ENCODE data around the gene STRIP1.
"Not testable (repeated sequence)": the region's sequence is repeated elsewhere in the genome, so short reads cannot be mapped to it uniquely, and the experiment has no call there.

STRIP1 gene

DNA sequence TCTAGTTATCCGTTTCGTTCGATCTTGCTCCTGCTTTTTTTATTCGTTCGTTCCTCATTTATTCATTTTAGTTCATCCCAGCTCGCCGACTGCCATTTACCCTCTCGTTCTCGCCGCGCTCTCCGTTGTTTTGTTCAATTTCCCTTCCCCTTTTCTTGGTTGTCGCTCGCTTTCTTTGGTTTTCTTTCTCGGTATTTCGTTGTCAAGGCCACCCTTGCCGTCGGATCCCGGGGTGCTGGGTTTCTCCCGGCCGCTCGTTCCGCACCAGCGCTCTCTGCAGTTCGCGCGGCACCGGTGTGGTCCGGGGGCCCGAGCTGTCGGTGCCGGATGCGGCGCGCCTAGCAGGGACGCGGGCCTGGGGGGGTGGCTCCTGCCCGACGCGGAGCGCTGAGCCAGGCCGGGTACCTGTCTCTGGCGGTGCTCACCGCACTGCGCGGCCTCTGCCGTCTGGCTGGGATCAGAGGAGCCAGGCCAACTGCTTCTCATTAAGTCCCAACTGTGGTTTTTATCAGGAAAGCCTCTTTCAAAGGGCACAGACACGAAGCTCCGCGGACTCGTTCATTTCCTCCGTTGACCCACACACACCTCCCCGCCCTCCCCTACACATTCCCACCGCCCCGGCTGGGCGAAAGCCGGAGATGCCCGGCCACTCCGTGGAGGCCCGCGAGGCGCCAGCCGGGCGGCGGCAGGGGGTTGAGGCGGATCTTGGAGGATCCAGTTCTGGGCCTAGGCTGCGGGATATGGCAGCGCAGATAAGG, 34.4 kb downstream of the STRIP1 start:
- DNase-seq = no peak

- no peak for DNase-seq
These were observed 35.2 kb downstream of the STRIP1 start for GRCh38 chr1:110069404-110070281.

GRCh38 chr1:110070282-110070669, 35.9 kb downstream of the STRIP1 start:
- DNase-seq = no peak

DNA sequence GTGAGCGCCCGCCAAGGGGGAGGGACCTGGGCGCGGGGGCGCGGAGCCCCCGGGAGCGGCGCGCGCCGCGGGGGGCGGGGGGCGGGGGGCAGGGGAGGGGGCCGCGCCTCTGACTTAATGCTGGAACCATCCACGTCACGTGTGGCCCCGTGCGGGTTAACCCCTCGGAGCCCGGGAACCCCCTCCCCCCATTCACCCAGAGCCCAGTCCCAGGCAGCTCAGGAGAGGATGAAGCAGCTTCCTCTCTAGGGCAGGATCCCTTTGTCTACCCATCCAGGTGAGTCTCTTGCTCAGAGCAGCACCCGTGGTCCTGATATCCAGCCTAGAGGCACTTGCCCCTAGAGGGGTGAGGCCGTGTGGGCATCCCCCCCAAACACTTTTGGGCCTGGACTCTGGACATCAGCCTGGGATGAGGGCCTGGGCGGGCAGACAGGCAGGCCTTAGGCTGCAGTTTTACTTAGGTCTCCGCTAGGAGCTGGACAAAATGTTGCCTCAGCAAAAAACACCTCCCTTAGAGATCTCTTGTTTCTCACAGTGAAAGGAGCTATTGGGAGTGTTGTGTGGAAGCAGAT, 36.3 kb downstream of the STRIP1 start, which contains the start of gene ALX3:
ALX3 (minus strand) TSS at position 2 of the 572 bp plus-strand sequence. CDS start 60 bp downstream, outside the sequence.
- no peak for DNase-seq

DNA sequence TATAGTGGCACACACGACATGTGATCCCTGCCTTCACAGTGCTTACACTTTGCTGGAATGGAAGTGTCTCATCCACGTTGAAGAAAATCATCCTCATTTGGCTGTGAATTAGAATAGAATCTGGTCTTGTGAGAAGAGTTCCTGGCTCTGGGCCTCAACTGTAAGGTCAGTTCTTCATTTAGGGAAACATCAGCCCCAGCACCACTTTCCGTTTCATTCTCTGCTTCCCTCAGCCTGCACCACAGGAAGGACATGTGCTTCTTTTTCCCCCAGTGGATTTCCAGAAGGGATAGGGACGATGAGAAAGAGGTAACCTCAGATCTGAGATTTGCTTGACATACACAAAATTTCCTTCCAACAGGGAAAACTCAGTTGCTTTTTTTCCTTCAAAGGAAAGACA, 39.7 kb downstream of the STRIP1 start:
- DNase-seq = no peak

DNA sequence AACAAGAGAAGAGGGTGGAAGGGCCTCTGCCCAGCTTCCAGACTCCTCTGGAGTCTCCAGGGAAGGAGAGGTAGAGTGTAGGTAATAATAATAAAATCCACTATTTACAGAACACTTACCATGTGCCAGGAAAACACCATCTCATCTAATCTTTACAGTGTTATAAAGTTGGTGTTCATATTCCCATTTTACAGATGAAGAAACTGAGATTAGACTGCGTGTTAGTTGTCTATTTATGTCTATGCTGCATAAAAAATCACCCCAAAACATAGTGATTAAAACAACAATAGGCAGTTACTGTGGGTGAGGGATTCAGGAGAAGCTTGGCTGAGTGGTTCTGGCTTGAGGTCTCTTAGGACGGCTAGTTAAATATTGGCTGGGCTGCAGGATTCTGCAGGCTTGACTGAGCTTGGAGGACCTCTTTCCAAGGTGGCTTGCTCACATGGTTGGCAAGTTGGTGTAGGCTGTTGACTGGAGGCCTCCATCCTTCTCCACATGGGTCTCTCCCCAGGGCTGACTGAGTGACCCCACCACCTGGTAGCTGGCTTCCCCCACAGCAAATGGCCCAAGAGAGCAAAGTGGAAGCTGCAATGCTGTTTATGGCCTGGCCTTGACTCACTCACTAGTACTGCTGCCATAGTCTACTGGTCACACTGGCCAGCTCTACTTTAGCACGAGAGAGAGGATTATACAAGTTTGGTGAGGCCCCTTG, 42.5 kb downstream of the STRIP1 start:
- no peak for DNase-seq

- DNase-seq = not testable (repeated sequence)
These were observed 45.6 kb downstream of the STRIP1 start for GRCh38 chr1:110079995-110080394.

DNA sequence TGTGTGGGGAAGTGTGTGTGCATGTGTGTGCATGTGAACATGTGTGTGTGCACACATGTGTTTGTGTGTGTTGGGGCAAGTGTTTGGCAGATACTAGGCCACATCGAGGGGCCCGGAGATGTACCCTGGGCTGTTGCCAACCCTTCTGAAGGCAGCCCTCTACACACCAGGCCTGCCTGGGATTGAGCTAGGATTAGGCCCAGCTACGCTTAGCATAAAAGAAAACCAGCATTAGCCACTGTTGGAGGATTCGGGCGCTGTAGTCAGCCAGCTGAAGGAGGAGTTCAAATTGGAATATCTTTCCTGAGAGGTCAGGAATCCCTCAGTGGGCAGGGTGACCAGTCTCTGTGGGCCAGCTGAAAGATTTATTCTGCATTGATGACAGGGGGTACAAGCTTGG, 46.6 kb downstream of the STRIP1 start:
- no peak for DNase-seq

DNA sequence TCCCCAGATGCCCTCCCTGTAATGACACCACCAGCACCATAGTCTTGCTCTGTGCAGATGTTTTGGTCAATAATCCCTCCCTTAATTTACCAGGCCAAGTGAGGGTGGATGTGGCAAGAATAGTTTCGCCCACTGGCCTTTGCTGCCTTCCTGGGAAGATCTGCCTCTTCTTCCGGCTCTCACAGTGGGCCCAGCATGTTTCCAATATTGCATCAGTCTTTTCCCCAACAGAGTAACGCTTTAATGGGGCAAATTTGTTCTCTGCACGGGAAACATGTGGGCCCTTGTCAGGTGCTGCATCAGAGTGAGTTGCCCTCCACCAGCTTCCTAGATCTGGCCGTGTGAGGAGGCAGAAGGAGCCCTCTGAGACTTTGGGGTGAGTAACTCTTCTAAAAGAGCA, 48.1 kb downstream of the STRIP1 start:
- no peak for DNase-seq

DNA sequence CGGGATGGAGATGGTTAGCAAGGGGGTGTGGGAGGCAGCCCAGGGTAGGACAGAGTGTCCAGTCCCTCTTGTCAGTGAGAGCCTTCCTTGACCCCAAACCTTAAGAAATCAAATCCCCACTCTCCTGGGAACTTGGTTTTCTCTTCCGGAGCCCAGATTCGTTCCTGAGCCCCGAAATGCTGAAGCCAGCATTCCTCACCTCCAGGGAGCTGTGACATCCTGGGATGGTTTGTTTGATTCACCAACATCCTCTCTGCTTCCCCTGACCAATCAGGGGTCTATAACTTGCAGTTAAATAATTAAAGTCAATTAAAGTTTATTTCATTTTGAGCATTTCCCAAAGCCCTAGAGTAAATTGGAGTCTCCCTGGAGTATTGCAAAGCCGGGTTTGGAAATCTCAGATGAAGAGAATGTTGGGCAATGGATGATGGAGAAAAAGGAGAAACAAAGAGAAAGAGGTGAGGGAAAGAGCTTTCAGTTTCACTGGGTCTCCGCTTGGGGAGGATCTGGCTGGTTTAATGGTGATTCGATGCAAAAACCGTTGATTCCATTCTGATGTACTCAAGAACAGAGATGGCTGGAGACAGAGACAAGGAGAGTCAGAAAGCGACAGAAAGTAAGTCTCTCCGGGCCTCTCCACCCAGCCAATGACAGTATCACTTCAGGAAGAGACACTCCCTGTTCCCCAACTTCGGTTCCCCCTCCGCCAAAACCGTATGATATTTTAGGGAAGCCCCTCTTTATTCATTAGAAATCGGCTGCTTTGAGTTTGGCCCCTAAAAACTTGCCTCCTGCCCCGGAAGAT, 48.8 kb downstream of the STRIP1 start:
- no peak for DNase-seq

DNA sequence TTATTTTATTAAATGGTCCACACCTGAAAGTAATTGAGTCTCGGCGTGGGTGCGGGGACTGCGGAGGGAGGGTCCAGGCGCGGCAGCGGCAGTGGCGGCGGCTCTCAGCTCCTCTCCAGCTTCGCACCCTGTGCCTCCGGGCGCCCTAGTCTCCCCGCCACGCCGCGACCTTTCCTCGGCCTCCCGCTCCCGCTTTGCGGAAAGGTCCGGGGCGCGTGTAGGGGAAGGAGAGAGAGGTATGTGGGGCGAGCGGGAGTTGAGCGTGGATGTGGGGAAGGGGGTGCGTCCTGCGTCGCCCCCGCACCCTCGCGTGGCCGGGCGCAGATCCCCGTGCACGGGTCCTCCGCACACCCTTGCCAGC, 49.4 kb downstream of the STRIP1 start:
- no peak for DNase-seq

- peak in 4 of 56 donors; percentile 11 to 21 (median 14) for DNase-seq
These were observed 50.0 kb downstream of the STRIP1 start for GRCh38 chr1:110084227-110085078.

DNA sequence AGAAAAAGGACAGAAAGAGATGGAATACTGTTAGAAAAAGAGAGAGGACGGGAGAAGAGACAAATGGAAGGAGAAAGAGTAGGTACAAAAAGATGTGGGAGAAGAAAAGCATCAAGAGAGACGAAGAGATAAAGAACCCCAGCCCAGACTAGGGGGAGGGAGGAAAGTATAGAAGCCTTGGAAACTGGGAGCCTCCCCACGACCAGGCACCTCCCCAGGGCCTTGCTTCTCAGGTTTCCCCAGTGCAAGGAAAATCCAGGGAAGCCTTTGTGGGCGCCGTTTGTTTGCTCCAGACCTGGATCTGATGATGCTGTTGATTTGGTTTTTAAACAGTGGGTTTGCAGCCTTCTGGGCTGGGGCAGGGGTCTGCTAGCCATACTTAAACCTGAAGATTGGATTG, 51.2 kb downstream of the STRIP1 start:
- no peak for DNase-seq

DNA sequence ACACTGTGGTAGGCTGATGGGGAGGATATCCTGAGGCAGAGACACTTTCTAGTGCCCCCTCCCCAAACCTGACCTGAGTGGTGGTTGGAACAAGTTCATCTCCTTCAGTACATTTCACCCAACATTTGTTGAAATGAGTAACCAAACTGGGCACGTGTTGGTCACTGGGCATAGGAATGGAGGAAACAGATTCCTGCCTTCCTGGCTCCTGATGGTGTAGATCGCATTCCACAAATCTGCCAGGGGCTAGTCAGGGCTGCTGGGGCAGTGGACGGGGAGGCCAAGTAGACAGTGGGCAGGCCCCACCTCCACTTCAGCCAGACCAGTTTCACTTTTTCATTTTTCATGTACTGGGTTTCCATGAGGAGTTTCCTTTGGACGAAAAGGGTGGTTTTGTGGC, 52.5 kb downstream of the STRIP1 start:
- DNase-seq = no peak

GRCh38 chr1:110087812-110088738, 53.7 kb downstream of the STRIP1 start:
- peak in 18 of 56 donors; percentile 2 to 49 (median 10) for DNase-seq

DNA sequence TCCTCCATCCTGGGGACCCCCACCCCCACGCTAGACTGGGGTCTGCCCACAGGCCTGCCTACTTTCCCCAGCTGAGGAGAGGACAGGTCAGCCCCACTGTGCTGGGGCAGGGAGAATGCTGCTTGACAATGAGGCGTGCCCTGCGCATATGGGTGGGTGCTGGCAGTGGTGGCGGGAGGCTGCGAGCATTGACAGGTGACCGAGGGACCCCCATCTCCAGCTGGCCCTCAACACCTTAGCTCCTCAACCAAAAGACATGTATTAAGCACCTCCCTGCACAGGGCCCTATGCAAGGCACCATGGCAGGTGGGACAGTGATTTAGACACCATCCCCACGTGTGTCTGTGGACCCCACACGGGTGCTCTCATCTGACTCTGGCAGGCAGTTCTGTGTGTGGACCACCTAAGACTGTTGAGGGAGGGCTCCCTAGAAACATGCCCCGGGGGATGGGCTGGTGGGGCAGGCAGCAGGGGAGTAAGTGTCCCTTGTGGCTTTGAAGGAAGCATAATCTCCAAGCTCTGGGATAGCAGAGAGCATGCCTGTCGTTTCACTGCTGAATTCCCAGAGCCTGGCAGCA, 54.4 kb downstream of the STRIP1 start:
- DNase-seq = no peak

- DNase-seq = no peak
These were observed 55.3 kb downstream of the STRIP1 start for GRCh38 chr1:110089561-110090275.
